HG03280 (cell line): ENCODE results near the gene IL37.
"Not testable (repeated sequence)": the region's sequence is repeated elsewhere in the genome, so short reads cannot be mapped to it uniquely, and the experiment has no call there.

Source experiments
- ATAC-seq: cut with Tn5 transposase; IDR thresholded peaks from one replicate; pipeline ENCODE4 v1.9.1; 2021; ENCODE audit warnings: mild to moderate bottlenecking, moderate library complexity; ENCODE audit not compliant: unreplicated experiment

IL37 gene

GRCh38 chr2:112887964-112888749 is 22.8 kb upstream of the IL37 start:
- ATAC-seq, result no peak

GRCh38 chr2:112889976-112890375 is 21.0 kb upstream of the IL37 start:
- ATAC-seq, result no peak

- ATAC-seq, result no peak
Measured at GRCh38 chr2:112891385-112891831, 19.6 kb upstream of the IL37 start.

- no peak for ATAC-seq
Measured at GRCh38 chr2:112893752-112894151, 17.2 kb upstream of the IL37 start.

- ATAC-seq, result no peak
Measured at GRCh38 chr2:112896909-112897623, 13.9 kb upstream of the IL37 start.

GRCh38 chr2:112897624-112897978 is 13.4 kb upstream of the IL37 start:
- no peak for ATAC-seq

GRCh38 chr2:112901431-112902065 is 9.4 kb upstream of the IL37 start:
- ATAC-seq, result not testable (repeated sequence)

GRCh38 chr2:112902816-112903215 is 8.1 kb upstream of the IL37 start:
- no peak for ATAC-seq

- ATAC-seq, result no peak
Measured at GRCh38 chr2:112904883-112905282, 6.1 kb upstream of the IL37 start.

GRCh38 chr2:112906276-112906675 is 4.7 kb upstream of the IL37 start:
- no peak for ATAC-seq

GRCh38 chr2:112907001-112907949 is 3.7 kb upstream of the IL37 start:
- no peak for ATAC-seq

GRCh38 chr2:112908559-112908958 is 2.4 kb upstream of the IL37 start:
- not testable (repeated sequence) for ATAC-seq

GRCh38 chr2:112910219-112910618 is 746 bp upstream of the IL37 start:
- no peak for ATAC-seq

- ATAC-seq, result no peak
Measured at GRCh38 chr2:112912403-112912802, 1.4 kb downstream of the IL37 start.

GRCh38 chr2:112915300-112916144 is 4.6 kb downstream of the IL37 start:
- ATAC-seq, result no peak

- ATAC-seq, result no peak
Measured at GRCh38 chr2:112916145-112916571, 5.2 kb downstream of the IL37 start.

GRCh38 chr2:112916625-112917247 is 5.8 kb downstream of the IL37 start:
- ATAC-seq, result no peak

- no peak for ATAC-seq
Measured at GRCh38 chr2:112917856-112918255, 6.9 kb downstream of the IL37 start.

GRCh38 chr2:112918256-112918655 is 7.3 kb downstream of the IL37 start:
- no peak for ATAC-seq
